AG08395 (cell line): Measurements from ENCODE around the gene NLRC4.
"Not testable (repeated sequence)": the region's sequence is repeated elsewhere in the genome, so short reads cannot be mapped to it uniquely, and the experiment has no call there.

ENCODE experiments used
- DNase-seq: peaks from one replicate; pipeline ENCODE4 v3.0.0; 2012; ENCODE audit warnings: mixed read lengths, low spot score

NLRC4 gene

GRCh38 chr2:32248299-32248698, 16.4 kb downstream of the NLRC4 start:
- no peak for DNase-seq

DNA sequence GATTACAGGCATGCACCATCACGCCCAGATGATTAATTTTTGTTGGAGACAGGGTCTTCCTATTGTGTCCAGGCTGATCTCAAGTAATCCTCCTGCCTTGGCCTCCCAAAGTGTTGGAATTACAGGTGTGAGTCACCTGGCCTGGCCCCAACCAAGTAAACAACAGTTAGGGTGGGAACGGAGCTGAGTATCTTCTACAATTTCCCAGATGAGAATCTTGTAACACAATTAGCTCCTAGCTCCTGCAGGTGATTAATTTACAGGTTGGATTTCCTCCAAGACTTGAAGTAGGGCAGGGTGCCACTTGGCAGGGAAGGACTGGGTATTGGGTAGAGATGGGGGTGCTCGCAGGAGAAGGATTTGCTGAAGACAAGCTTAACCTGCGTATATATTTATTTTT, 17.8 kb downstream of the NLRC4 start:
- DNase-seq: no peak

DNA sequence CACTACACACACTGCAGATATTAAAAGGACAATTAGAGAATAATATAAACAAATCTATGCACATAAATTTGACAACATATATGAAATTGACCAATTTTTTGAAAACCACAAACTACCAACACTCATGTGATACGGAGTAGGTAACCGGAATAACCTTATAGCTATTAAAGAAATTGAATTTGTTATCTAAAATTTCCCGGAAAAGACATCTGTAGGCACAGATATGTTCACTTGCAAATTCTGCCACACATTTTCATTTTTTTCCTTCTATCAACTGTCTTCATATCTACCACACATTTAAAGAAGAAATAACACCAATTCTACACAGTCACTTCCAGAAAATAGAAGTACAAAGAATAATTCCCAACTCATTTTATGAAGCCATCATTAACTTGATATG, 22.4 kb downstream of the NLRC4 start:
- DNase-seq: no peak

GRCh38 chr2:32237996-32238395, 26.7 kb downstream of the NLRC4 start:
- DNase-seq: no peak

GRCh38 chr2:32237488-32237887, 27.2 kb downstream of the NLRC4 start:
- no peak for DNase-seq

GRCh38 chr2:32235315-32235714, 29.4 kb downstream of the NLRC4 start:
- no peak for DNase-seq

DNA sequence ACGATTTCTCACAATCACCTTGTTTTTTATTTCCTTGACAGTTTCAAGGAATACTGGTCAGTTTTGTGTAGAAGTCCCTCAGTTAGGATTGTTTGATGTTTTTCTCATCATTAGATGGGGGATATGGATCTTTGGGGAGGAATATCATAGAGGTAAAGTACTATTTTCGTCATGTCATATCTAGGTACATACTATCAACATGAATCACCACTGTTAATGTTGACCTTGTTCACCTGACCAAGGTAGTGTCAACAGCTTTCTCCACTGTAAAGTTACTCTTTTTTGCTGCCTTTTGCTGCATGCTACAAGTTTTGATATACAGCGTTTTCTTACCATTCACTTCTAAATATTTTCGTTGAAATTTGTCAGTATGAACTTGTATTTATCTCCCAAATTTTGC, 32.7 kb downstream of the NLRC4 start:
- no peak for DNase-seq

DNA sequence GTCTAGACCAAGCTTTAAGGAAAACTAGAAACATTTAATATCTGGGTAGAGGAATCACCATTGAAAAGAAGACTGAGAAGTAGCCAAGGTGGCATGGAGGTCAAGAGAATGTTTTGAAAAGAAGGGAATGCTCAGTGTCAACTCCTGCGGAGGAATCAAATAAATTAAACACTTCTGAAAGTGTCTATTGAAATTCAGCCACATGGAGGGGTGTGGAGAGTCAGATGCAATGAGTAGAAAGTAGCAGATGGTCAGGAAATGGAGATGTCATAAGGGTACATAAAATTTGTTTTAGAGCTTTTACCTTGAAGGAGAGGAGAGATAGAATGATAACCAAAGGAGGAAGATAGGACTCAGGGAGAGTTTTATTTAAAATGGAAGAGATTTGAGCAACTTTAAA, 35.1 kb downstream of the NLRC4 start:
- DNase-seq: no peak

- DNase-seq: no peak
Observed at GRCh38 chr2:32228181-32228580, 36.5 kb downstream of the NLRC4 start.

DNA sequence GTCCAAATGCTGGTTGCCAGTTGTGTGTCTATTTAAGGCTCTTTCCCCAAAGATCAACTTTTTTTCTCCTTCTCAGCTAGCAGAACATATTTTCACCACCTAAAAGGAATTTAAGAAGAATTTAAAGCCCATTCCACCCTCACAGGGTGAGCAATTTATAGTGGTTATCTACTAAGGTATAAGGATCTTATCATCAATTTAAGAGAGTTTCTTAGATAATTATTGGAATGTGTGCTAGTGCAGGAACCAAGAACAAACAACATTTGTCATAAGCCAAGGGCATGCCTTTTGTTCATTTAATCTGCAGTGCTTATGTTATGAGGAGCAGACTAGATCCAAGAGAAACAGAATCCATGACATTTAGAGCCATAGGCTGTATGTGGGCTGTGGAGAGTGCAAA, 37.2 kb downstream of the NLRC4 start:
- DNase-seq: no peak

DNA sequence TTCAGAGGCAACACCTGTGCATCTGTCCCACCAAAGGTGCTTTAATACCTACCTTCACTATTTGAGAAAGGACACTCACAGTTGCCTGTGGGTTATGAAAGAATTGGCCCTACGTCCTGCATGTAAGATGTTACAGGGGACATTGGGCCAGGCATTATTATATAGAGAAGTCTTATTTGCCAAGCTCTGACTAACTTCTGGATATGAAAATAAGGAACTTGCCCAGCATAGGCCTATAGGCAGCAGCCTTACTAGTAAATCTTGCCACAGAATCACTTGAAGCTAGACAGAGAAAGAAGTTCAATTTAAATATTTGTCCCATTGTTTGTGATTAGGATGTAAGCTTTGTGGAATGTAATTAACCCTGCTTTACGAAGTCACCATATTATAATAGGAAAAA, 41.7 kb downstream of the NLRC4 start:
- DNase-seq: no peak

- no peak for DNase-seq
Observed at GRCh38 chr2:32220445-32220844, 44.2 kb downstream of the NLRC4 start.

DNA sequence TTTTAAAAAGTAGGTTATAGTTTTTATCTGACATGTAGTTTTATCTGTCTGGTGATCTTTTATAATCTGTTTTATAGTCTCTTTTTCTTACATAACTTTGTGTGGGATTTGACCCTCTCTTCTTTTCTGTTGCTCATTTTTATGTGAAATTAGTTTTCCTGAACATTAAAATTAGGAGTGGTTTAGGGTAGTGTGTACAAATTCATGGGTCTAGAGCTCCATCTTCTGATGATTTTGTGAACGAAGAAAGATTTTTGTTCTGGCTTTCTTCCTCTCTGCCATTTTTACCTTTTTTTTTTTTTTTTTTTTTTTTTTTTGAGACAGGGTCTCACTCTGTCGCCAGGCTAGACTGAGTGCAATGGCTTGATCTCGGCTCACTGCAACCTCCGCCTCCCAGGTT, 52.4 kb downstream of the NLRC4 start:
- DNase-seq: no peak

DNA sequence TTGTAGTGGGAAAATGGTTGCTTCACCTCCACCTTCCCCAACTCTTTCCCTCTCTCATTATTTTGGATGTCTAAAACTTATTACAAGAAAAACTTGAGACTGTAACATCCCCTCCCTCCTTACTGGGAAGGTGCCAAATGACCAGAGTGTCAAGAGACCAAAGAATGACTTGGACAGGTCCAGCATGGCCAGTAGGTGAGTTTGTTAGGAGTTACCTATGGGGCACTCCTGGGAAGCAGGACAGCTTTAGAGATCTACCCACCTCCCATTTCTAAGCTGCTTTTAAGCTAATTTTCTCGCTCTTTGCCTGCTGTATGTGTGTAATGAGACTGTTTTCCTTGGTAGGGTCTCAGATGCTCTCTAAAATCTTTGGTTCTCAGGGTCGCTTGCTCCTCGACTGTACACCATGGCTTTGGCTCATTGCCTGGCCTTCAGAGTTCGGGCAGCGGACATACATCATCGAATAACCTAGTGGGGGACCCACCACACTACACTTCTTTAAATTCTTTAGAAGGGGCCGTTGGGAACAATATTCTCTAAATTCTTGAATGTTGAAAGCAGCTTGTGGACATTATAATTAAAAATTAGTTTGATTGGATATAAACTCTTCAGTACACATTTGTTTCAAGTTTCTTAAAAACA, 53.8 kb downstream of the NLRC4 start:
- no peak for DNase-seq

DNA sequence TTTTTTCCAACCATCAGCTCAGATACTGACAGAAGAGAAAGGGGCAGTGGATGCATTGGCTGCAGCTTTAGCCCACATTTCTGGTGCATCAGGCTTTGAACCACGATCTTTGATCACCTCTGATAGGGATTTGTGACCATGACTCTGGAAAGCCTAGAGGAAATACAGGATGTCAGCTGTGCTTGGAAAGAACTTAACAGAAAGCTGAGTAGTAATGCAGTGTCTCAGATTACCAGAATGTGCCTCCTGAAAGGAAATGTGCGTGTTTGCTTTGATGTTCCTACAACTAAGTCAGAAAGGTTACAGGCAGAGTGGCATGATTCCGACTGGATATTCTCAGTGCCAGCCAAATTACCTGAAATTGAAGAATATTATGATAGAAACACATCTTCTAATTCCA, 61.3 kb downstream of the NLRC4 start:
- not testable (repeated sequence) for DNase-seq

- no peak for DNase-seq
Observed at GRCh38 chr2:32200814-32201213, 63.9 kb downstream of the NLRC4 start.

GRCh38 chr2:32192418-32192817, 72.3 kb downstream of the NLRC4 start:
- no peak for DNase-seq

GRCh38 chr2:32189011-32189410, 75.7 kb downstream of the NLRC4 start:
- no peak for DNase-seq

GRCh38 chr2:32182667-32183066, 82.0 kb downstream of the NLRC4 start:
- DNase-seq: no peak
